Stimulated activated CD8-positive, alpha-beta memory T cell treated with anti-CD3 and anti-CD28 coated beads, Interleukin-12 subunit alpha, Interleukin-12 subunit beta, amount 100 ng/mL, for 24 hours (primary cell): ENCODE results near the gene PLEKHA1.

ENCODE experiments used
- DNase-seq: peaks from one replicate; pipeline ENCODE4 v3.0.0-alpha.2; 2020; ENCODE audit errors: extremely low read depth

PLEKHA1 gene

GRCh38 chr10:122374237-122374858 lies at the start of gene PLEKHA1:
PLEKHA1 (plus strand) TSS chr10:122374708; CDS start chr10:122393201, 18,493 bp downstream.
- peak; percentile 80 for DNase-seq

DNA sequence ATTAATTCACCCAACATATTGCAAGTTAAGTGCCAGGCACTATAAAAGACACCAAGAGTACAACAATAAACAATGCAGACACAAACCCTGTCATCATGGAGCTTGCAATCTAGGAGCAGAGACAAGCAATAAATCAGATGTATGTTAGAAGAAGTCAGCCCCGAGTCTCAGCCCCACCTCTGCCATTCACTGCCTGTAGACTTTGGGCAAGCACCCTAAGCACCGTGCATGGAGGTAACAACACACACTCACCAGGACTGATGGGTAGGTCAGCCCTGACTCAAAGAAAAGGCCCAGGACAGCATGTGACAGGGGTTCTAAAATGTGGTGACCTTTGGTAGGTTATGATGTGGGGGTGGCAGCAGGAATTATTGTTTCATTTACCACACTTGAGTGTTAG lies 49.3 kb upstream of the PLEKHA1 start:
- no peak for DNase-seq

DNA sequence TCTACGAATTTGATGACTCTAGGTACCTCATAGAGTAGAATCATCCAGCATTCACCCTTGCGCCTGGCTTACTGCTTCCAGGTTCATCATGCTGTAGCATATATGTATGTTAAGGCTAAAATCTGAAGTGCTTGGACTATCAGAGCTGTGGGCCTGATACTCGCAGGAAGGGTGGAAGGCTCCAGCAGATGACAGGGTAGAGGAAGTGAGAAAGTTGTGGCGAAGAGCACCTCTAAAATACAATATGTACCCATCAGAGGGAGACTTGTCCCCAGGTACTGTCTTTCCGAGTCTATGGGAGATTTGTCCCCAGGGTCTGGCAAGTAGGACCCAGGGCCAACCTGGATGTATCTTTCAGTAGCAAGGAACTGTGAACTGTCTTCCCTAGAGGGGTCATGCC lies 48.1 kb upstream of the PLEKHA1 start:
- no peak for DNase-seq

DNA sequence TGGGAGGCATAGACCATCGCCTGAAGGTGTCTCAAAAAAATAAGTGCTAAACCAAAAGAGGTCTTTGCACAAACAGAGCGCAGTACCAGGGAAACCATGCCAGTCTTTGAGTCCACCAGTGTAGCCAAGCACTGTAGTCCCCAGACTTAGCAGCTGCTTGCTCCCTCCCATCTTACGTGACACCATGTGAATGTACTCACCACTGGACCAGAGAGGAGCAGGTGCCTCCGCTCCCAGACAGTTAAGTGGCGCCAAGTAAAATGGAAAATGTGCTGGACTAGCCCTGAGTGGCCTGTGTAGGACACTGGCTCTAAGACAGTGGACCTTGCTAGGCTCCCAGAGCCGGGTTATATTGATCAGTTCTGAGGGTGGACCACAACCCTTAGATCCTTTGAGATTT lies 47.7 kb upstream of the PLEKHA1 start:
- DNase-seq: no peak

GRCh38 chr10:122327237-122328206 lies 47.0 kb upstream of the PLEKHA1 start:
- no peak for DNase-seq

GRCh38 chr10:122328676-122329075 lies 45.8 kb upstream of the PLEKHA1 start:
- DNase-seq: no peak

- no peak for DNase-seq
Observed at GRCh38 chr10:122329416-122329815, 45.1 kb upstream of the PLEKHA1 start.

DNA sequence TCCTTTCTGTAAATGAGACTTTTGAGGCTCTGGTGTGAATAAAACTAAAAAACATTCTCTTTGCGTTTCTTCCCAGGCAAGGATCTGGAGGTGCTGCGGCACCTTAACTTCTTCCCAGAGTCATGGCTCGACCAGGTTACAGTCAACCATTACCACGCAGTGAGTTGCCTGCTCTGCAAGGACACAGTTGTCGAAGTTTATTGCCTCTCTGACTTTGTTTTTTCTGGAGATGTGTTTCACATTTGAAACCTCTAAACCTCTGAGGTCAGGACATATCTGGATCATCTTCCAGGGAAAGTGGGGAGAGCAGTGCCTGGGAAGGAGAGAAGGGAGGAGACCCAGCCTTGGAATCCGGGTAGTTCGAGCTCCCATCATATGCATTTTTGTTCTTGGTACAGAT lies 43.4 kb upstream of the PLEKHA1 start:
- DNase-seq: no peak

GRCh38 chr10:122331615-122332446 lies 42.7 kb upstream of the PLEKHA1 start:
- DNase-seq: no peak

DNA sequence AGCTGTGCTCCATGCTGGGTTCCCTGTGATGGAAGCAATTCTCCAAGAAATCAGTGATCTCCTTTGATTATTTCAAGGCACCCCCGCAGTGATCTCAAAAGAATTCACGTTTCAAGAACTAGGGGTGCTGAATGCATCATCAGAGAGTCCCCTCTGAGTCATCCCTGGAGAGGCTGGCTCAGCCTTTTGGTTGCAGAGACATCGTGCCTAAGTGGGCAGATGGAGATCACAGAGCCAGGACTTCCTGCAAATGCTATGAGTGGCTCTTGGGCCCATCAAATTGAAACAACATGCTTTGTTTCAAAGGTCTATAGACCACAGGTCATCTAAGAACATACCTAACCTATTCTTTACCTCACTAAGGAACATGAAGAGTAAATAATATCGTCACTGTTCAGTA lies 41.5 kb upstream of the PLEKHA1 start:
- DNase-seq: no peak

DNA sequence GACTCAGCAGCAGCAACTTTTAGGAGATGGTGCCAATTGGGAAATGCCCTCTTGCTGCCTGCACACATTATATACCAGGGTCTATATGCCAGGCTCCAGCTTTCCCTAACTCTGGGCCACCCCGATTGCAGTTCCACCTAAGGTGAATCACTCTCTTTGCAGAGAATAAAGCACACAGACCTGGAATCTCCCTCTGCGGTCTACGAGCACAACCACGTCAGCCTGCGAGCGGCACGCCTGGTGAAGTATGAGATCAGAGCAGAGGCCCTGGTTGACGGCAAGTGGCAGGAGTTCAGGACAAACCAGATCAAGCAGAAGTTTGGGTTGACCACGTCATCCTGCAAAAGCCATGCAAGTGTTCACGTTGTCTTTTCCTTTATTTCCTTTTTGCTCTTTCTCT lies 38.2 kb upstream of the PLEKHA1 start:
- DNase-seq: no peak

- no peak for DNase-seq
Observed at GRCh38 chr10:122336961-122337360, 37.5 kb upstream of the PLEKHA1 start.

- DNase-seq: no peak
Observed at GRCh38 chr10:122338609-122339441, 35.7 kb upstream of the PLEKHA1 start.

DNA sequence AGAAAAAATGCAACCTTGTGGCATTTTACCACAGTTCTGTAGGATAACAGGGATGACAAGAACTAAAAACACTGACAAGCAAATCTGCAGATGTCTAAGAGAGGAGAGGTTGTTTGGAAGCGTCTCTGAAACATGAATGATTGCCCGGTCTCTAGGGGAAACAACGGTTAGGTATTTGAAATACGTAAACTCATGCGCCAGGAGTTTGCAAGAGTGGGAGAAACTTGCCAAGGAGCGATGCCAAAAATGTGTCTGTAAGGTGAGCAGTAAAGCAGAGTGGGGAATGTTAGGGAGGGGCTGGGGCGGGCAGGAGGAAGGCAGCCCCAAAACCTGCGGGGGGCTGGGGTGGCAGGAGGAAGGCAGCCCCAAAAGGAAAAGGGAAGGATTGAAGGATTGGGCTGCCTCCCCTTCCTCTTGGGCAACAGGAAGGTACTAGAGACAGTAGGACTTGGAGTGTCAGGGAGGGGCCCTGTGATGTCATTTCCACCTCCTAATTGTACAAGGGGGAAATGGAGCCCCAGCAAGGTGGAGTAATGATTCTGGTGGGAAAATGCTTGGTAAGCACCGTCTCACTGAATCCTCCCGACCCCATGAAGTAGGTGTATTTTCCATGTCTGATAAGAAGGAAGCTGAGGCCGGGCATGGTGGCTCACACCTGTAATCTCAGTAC lies 33.2 kb upstream of the PLEKHA1 start:
- no peak for DNase-seq

DNA sequence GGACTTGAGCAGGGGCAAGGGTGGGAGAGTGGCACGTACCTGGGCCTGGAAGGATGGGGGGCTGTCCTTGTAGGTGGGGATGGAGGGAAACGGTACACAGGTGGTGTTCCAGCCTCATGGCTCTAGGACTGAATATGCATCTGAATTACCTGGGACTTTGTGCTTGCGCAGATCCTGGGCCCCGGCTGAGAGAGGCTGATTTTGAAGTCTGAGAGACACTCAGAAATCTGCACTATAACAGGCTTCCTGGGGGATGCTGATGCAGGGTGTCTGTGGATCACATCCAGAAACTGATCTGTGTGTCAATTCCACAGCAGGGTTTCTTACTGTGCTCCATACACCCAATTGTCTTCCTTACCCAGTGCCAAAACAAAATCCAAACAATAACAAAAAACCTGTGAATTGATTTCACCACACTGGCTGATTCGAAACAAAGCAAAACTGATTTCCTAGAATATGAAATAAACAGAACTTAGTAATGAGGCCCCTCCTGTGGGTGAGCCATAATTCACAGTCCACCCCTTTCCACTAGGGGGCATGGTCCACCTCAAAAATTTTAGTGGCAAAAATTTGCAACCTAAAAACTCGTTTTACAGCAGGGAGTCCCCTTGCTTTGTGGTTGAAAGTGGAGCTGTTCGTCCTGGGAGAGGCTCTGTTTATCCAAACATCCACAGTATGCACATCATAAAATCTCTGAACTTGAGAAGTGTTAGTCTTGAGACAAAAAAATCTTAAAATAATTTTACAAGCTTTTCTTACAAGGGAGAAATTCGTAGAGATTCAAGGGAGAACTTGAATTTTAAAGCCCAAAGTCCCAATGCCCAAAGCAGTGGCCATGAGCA lies 32.0 kb upstream of the PLEKHA1 start:
- peak; percentile 12 for DNase-seq

- DNase-seq: no peak
Observed at GRCh38 chr10:122343135-122343800, 31.2 kb upstream of the PLEKHA1 start.

- no peak for DNase-seq
Observed at GRCh38 chr10:122343936-122344335, 30.6 kb upstream of the PLEKHA1 start.

GRCh38 chr10:122344741-122345258 lies 29.7 kb upstream of the PLEKHA1 start:
- DNase-seq: no peak
